Measurements from ENCODE around the gene PLA2G15. TPM values are rescaled to one million over a fixed set of nuclear protein-coding genes. Genes with fewer than 3 reads are reported as not detected.
"Not testable (repeated sequence)": the region's sequence is repeated elsewhere in the genome, so short reads cannot be mapped to it uniquely, and the experiment has no call there.

PLA2G15 gene
- total and polyA plus RNA-seq, 4 donors, result 14.8 to 26.5 (median 22.8) TPM

- H3K4me1 ChIP-seq (ENCODE audit: control insufficient read depth, insufficient read depth, low read length), result no peaks in the 10 kb centered on the region
- 77% methylated on average over 3 of the region's 9 CpGs for WGBS (ENCODE audit: insufficient coverage)
- peaks cover 27% of the 10 kb centered on the region for H3K36me3 ChIP-seq (ENCODE audit: control insufficient read depth, insufficient read depth, low read length)
- H3K27ac ChIP-seq (ENCODE audit: low read depth, low read length), result no peak overlapping the region
- no peak for DNase-seq (ENCODE audit: low read depth in 4 of 6, low spot score in 6 of 6)
- H3K9me3 ChIP-seq (ENCODE audit: control insufficient read depth, insufficient read depth, low read length), result no peaks in the 10 kb centered on the region
- H3K4me3 ChIP-seq (ENCODE audit: low read depth, low read length), result no peak overlapping the region
- no peaks in the 10 kb centered on the region for H3K27me3 ChIP-seq (ENCODE audit: control insufficient read depth, insufficient read depth, low read length)
These were observed 38.8 kb downstream of the PLA2G15 start for GRCh38 chr16:68283801-68284598.

GRCh38 chr16:68284847-68285246 is 39.7 kb downstream of the PLA2G15 start:
- Histone ChIP-seq H3K36me3 (ENCODE audit: control insufficient read depth, insufficient read depth, low read length) (peaks cover 22% of the 10 kb centered on the region), H3K27me3 (ENCODE audit: control insufficient read depth, insufficient read depth, low read length) (no peaks in the 10 kb centered on the region), H3K9me3 (ENCODE audit: control insufficient read depth, insufficient read depth, low read length) (no peaks in the 10 kb centered on the region), H3K4me1 (ENCODE audit: control insufficient read depth, insufficient read depth, low read length) (no peaks in the 10 kb centered on the region), H3K27ac (ENCODE audit: low read depth, low read length) (no peak overlapping the region), H3K4me3 (ENCODE audit: low read depth, low read length) (no peak overlapping the region)
- DNase-seq (ENCODE audit: low read depth in 4 of 6, low spot score in 6 of 6), result no peak
- 85% methylated on average over 3 of the region's 5 CpGs for WGBS (ENCODE audit: insufficient coverage)

GRCh38 chr16:68285683-68286082 is 40.5 kb downstream of the PLA2G15 start:
- peaks cover 29% of the 10 kb centered on the region for H3K36me3 ChIP-seq (ENCODE audit: control insufficient read depth, insufficient read depth, low read length)
- no CpG with 5 or more reads among the region's 3 CpGs for WGBS (ENCODE audit: insufficient coverage)

GRCh38 chr16:68286153-68287074 is 41.2 kb downstream of the PLA2G15 start:
- H3K27me3 ChIP-seq (ENCODE audit: control insufficient read depth, insufficient read depth, low read length), result no peaks in the 10 kb centered on the region
- H3K4me3 ChIP-seq (ENCODE audit: low read depth, low read length), result no peak overlapping the region
- no peak overlapping the region for H3K27ac ChIP-seq (ENCODE audit: low read depth, low read length)
- peaks cover 32% of the 10 kb centered on the region for H3K36me3 ChIP-seq (ENCODE audit: control insufficient read depth, insufficient read depth, low read length)
- WGBS (ENCODE audit: insufficient coverage), result 86% methylated on average over 8 of the region's 12 CpGs
- no peak for DNase-seq (ENCODE audit: low read depth in 4 of 6, low spot score in 6 of 6)
- H3K4me1 ChIP-seq (ENCODE audit: control insufficient read depth, insufficient read depth, low read length), result no peaks in the 10 kb centered on the region
- no peaks in the 10 kb centered on the region for H3K9me3 ChIP-seq (ENCODE audit: control insufficient read depth, insufficient read depth, low read length)

More at GRCh38 chr16:68285683-68286082, 40.5 kb downstream of the PLA2G15 start:
- H3K4me3 ChIP-seq (ENCODE audit: low read depth, low read length), result no peak overlapping the region
- no peaks in the 10 kb centered on the region for H3K27me3 ChIP-seq (ENCODE audit: control insufficient read depth, insufficient read depth, low read length)
- DNase-seq (ENCODE audit: low read depth in 4 of 6, low spot score in 6 of 6), result no peak
- no peaks in the 10 kb centered on the region for H3K4me1 ChIP-seq (ENCODE audit: control insufficient read depth, insufficient read depth, low read length)
- no peaks in the 10 kb centered on the region for H3K9me3 ChIP-seq (ENCODE audit: control insufficient read depth, insufficient read depth, low read length)
- no peak overlapping the region for H3K27ac ChIP-seq (ENCODE audit: low read depth, low read length)

- DNase-seq (ENCODE audit: low read depth in 4 of 6, low spot score in 6 of 6), result no peak
- H3K9me3 ChIP-seq (ENCODE audit: control insufficient read depth, insufficient read depth, low read length), result no peaks in the 10 kb centered on the region
- peaks cover 39% of the 10 kb centered on the region for H3K36me3 ChIP-seq (ENCODE audit: control insufficient read depth, insufficient read depth, low read length)
- H3K27ac ChIP-seq (ENCODE audit: low read depth, low read length), result no peak overlapping the region
- 97% methylated on average over 11 of the region's 11 CpGs for WGBS (ENCODE audit: insufficient coverage)
- H3K4me3 ChIP-seq (ENCODE audit: low read depth, low read length), result no peak overlapping the region
- H3K4me1 ChIP-seq (ENCODE audit: control insufficient read depth, insufficient read depth, low read length), result no peaks in the 10 kb centered on the region
- H3K27me3 ChIP-seq (ENCODE audit: control insufficient read depth, insufficient read depth, low read length), result no peaks in the 10 kb centered on the region
These were observed 42.4 kb downstream of the PLA2G15 start for GRCh38 chr16:68287276-68288251.

GRCh38 chr16:68288252-68288650 is 43.1 kb downstream of the PLA2G15 start:
- no peak overlapping the region for H3K27ac ChIP-seq (ENCODE audit: low read depth, low read length)
- H3K36me3 ChIP-seq (ENCODE audit: control insufficient read depth, insufficient read depth, low read length), result peaks cover 41% of the 10 kb centered on the region
- DNase-seq (ENCODE audit: low read depth in 4 of 6, low spot score in 6 of 6), result no peak
- no peaks in the 10 kb centered on the region for H3K4me1 ChIP-seq (ENCODE audit: control insufficient read depth, insufficient read depth, low read length)
- no peaks in the 10 kb centered on the region for H3K9me3 ChIP-seq (ENCODE audit: control insufficient read depth, insufficient read depth, low read length)
- no peak overlapping the region for H3K4me3 ChIP-seq (ENCODE audit: low read depth, low read length)
- 100% methylated on average over 1 of the region's 1 CpG for WGBS (ENCODE audit: insufficient coverage)
- H3K27me3 ChIP-seq (ENCODE audit: control insufficient read depth, insufficient read depth, low read length), result no peaks in the 10 kb centered on the region

- H3K27ac ChIP-seq (ENCODE audit: low read depth, low read length); H3K9me3 ChIP-seq (ENCODE audit: control insufficient read depth, insufficient read depth, low read length); H3K4me3 ChIP-seq (ENCODE audit: low read depth, low read length); H3K27me3 ChIP-seq (ENCODE audit: control insufficient read depth, insufficient read depth, low read length); H3K4me1 ChIP-seq (ENCODE audit: control insufficient read depth, insufficient read depth, low read length); DNase-seq (ENCODE audit: low read depth in 4 of 6, low spot score in 6 of 6): not testable (repeated sequence)
- H3K36me3 ChIP-seq (ENCODE audit: control insufficient read depth, insufficient read depth, low read length), result peaks cover 45% of the 10 kb centered on the region
- WGBS (ENCODE audit: insufficient coverage), result 96% methylated on average over 4 of the region's 9 CpGs
These were observed 43.6 kb downstream of the PLA2G15 start for GRCh38 chr16:68288796-68289195.

GRCh38 chr16:68289202-68289601 is 44.0 kb downstream of the PLA2G15 start:
- no peaks in the 10 kb centered on the region for H3K4me1 ChIP-seq (ENCODE audit: control insufficient read depth, insufficient read depth, low read length)
- no peak for DNase-seq (ENCODE audit: low read depth in 4 of 6, low spot score in 6 of 6)
- no peak overlapping the region for H3K27ac ChIP-seq (ENCODE audit: low read depth, low read length)
- no peaks in the 10 kb centered on the region for H3K9me3 ChIP-seq (ENCODE audit: control insufficient read depth, insufficient read depth, low read length)
- H3K27me3 ChIP-seq (ENCODE audit: control insufficient read depth, insufficient read depth, low read length), result no peaks in the 10 kb centered on the region
- WGBS (ENCODE audit: insufficient coverage), result 100% methylated on average over 2 of the region's 2 CpGs
- H3K36me3 ChIP-seq (ENCODE audit: control insufficient read depth, insufficient read depth, low read length), result peaks cover 49% of the 10 kb centered on the region
- no peak overlapping the region for H3K4me3 ChIP-seq (ENCODE audit: low read depth, low read length)
